NT2/D1 (cell line): ENCODE results near the gene HPS6.

Experiments
- YY1 ChIP-seq: IDR thresholded peaks from 2 replicates; pipeline ENCODE4 v1.6.1; 2011; ENCODE audit not compliant: insufficient read length, insufficient read depth
- ZNF274 ChIP-seq: IDR thresholded peaks from 2 replicates; pipeline ENCODE4 v1.6.1; 2011; ENCODE audit warnings: mild to moderate bottlenecking, low read depth, low read length

GRCh38 chr10:102066399-102067088 lies 1.4 kb downstream of the HPS6 start:
- TF ChIP-seq YY1 = no peak
- TF ChIP-seq ZNF274 = no peak
